Measurements from ENCODE around the gene AKR1B15. TPM values are rescaled to one million over a fixed set of nuclear protein-coding genes. Genes with fewer than 3 reads are reported as not detected.

Gene AKR1B15
- total RNA-seq, 2 donors from 2014 or later: 0.27 to 0.28 TPM

- no peak for ATAC-seq (ENCODE audit: insufficient number of reproducible peaks, low FRiP score, low read depth)
- DNase-seq (ENCODE audit: low spot score): no peak
Measured at GRCh38 chr7:134545380-134545779, 3.5 kb upstream of the AKR1B15 start.

DNA sequence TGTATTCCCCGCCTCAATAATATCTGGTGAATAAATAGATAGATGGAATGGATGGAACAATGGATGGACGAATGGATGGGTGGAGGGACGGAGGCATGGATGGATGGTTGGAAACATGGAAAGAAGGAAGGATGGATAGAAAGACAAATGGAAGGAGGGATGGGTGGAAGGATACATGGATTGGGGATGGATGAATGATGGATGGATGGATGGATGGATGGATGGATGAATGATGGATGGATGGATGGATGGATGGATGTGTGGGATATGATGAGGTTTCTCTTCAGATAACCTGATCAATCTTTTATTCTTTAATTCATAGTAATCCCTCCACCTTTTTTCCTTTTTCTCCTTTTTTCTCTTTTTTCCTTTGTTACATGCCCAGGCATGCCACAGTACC lies 3.0 kb upstream of the AKR1B15 start:
- no peak for DNase-seq (ENCODE audit: low spot score)
- peaks cover 0 to 10% of the 10 kb centered on the region in 2 donors for H3K4me1 ChIP-seq (ENCODE audit: control insufficient read depth in 1 of 2, low read depth in 2 of 2)
- H3K27ac ChIP-seq: no peak overlapping the region
- no peaks in the 10 kb centered on the region for H3K36me3 ChIP-seq
- no peak for ATAC-seq (ENCODE audit: insufficient number of reproducible peaks, low FRiP score, low read depth)
- H3K9me3 ChIP-seq: no peaks in the 10 kb centered on the region
- no peak for TF ChIP-seq CTCF (IDR thresholded peaks at IDR 0.05)
- no peak overlapping the region for H3K4me3 ChIP-seq
- no peaks in the 10 kb centered on the region for H3K27me3 ChIP-seq (replicated peaks; ENCODE audit: insufficient read depth)

More at GRCh38 chr7:134545380-134545779, 3.5 kb upstream of the AKR1B15 start:
- Histone ChIP-seq H3K36me3 (no peaks in the 10 kb centered on the region), H3K4me1 (ENCODE audit: control insufficient read depth in 1 of 2, low read depth in 2 of 2) (peaks cover 0 to 10% of the 10 kb centered on the region in 2 donors), H3K27ac (no peak overlapping the region), H3K4me3 (no peak overlapping the region), H3K9me3 (no peaks in the 10 kb centered on the region), H3K27me3 (replicated peaks; ENCODE audit: insufficient read depth) (no peaks in the 10 kb centered on the region)
- TF ChIP-seq CTCF (IDR thresholded peaks at IDR 0.05): no peak

DNA sequence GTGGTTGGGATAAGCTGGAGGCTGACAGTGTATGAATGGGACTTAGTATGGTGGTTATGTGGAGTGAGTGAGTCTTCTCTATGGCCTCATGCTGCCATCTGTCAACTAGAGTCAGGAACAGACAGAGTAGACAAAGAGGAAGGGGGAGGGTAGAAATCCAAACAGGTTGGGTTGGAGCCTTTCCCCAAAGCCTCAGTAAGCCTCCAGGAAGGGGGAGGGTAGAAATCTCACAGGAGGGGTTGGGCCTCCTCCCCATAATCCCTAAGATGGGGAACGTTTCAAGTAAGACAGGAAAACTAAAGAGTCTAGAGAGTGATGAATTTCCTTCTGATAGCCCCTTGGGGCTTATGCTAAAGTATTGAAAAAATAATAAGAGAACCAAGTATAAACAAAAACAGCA lies 2.0 kb upstream of the AKR1B15 start:
- no peaks in the 10 kb centered on the region for H3K27me3 ChIP-seq (replicated peaks; ENCODE audit: insufficient read depth)
- no peak for TF ChIP-seq CTCF (IDR thresholded peaks at IDR 0.05)
- no peaks in the 10 kb centered on the region for H3K9me3 ChIP-seq
- DNase-seq (ENCODE audit: low spot score): no peak
- no peak overlapping the region for H3K27ac ChIP-seq
- no peak overlapping the region for H3K4me3 ChIP-seq
- peaks cover 0 to 10% of the 10 kb centered on the region in 2 donors for H3K4me1 ChIP-seq (ENCODE audit: control insufficient read depth in 1 of 2, low read depth in 2 of 2)
- ATAC-seq (ENCODE audit: insufficient number of reproducible peaks, low FRiP score, low read depth): no peak
- no peaks in the 10 kb centered on the region for H3K36me3 ChIP-seq

DNA sequence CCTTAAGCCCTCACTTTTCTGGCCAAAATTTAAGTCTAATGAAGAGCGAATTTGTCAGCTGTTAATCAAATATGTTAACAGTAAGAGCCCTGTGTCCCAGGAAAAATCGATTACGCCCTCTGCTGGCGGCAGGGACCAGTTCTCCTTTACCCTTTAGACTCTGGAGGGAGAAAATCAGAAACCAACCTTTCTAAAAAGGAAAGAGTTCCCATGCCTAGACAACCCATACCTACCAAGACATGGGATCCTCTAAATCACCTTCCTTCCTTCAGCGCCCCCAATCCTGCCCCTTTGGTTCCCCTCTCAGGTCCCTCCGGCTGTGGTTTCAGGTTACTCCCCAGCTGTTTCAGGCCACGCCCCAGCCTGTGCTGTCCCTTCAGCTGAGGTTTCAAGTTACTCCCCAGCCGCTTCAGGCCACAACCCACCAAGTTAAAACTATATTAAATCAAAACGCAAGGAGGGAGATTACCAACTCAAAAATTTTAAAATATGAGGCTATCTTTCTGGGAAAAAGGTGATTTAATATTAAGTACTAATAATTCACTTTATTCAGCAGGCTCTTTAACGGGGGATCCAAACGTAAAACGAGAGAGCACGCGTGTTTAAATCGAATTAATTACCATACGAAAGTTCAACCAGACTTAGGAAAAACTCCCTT lies 1.4 kb upstream of the AKR1B15 start:
- DNase-seq (ENCODE audit: low spot score) (no peak), ATAC-seq (ENCODE audit: insufficient number of reproducible peaks, low FRiP score, low read depth) (peak; percentile 68)
- Histone ChIP-seq H3K27me3 (replicated peaks; ENCODE audit: insufficient read depth) (no peaks in the 10 kb centered on the region), H3K36me3 (no peaks in the 10 kb centered on the region), H3K27ac (no peak overlapping the region), H3K9me3 (no peaks in the 10 kb centered on the region), H3K4me3 (peak overlapping the region; percentile 68), H3K4me1 (ENCODE audit: control insufficient read depth in 1 of 2, low read depth in 2 of 2) (peaks cover 0 to 10% of the 10 kb centered on the region in 2 donors)
- TF ChIP-seq CTCF (IDR thresholded peaks at IDR 0.05): peak; percentile 73

DNA sequence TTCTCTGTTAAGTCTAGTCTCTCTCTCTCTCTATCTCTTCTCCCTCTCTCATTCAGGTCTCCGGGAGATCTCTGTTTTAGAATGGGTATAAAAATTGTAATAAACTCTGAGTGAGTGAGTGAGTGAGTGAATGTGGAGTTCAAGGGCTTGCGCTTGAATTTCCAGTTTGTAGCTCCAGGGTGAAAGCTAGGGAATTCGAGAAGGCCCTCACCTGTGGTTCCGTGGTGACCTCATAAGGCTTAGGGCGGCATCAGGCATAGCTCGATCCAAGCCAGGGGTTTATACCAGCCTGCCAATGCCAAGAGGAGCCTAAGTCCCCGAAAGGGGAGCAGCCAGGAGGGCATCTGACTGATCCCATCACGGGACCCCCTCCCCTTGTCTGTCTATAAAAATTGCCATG lies 456 bp downstream of the AKR1B15 start:
- no peak overlapping the region for H3K27ac ChIP-seq
- no peak for TF ChIP-seq CTCF (IDR thresholded peaks at IDR 0.05)
- no peak overlapping the region for H3K4me3 ChIP-seq

More for the DNA sequence above, 456 bp downstream of the AKR1B15 start:
- H3K9me3 ChIP-seq: no peaks in the 10 kb centered on the region
- H3K4me1 ChIP-seq (ENCODE audit: control insufficient read depth in 1 of 2, low read depth in 2 of 2): peaks cover 0 to 10% of the 10 kb centered on the region in 2 donors
- H3K36me3 ChIP-seq: no peaks in the 10 kb centered on the region
- DNase-seq (ENCODE audit: low spot score) (no peak), ATAC-seq (ENCODE audit: insufficient number of reproducible peaks, low FRiP score, low read depth) (no peak)
- H3K27me3 ChIP-seq (replicated peaks; ENCODE audit: insufficient read depth): no peaks in the 10 kb centered on the region

Measured in thoracic aorta (tissue), 2 donors.